Activated CD4-positive, alpha-beta T cell treated with anti-CD3 and anti-CD28 coated beads for 1 hour (primary cell): ENCODE data around the gene DAZAP1.
A peak's percentile ranks its signal among the peaks of the same experiment; 100 is the strongest.
"Not testable (repeated sequence)": the region's sequence is repeated elsewhere in the genome, so short reads cannot be mapped to it uniquely, and the experiment has no call there.

Experiments
- DNase-seq: peaks from one replicate; pipeline ENCODE4 v3.0.0-alpha.2; 2020

Gene DAZAP1

DNA sequence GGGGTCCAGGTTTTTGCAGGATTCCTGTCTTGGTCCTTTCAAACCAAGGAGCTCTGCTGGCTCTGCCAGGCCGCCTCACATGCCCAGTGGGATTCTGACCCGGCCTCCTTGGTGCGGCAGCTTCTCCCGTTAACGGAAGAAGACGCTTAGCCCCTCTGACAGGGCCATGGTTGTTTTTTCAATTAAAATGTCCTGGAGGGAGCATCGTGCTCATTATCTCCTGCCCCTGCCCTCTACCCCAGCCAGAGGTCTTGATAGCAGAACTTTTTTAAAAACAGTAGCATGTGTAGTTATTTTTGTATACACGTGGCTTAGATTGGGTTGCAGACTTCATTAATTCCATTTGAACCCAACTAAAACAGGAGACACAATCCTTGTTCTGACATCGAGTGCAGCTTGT is 19.4 kb downstream of the DAZAP1 start:
- no peak for DNase-seq

DNA sequence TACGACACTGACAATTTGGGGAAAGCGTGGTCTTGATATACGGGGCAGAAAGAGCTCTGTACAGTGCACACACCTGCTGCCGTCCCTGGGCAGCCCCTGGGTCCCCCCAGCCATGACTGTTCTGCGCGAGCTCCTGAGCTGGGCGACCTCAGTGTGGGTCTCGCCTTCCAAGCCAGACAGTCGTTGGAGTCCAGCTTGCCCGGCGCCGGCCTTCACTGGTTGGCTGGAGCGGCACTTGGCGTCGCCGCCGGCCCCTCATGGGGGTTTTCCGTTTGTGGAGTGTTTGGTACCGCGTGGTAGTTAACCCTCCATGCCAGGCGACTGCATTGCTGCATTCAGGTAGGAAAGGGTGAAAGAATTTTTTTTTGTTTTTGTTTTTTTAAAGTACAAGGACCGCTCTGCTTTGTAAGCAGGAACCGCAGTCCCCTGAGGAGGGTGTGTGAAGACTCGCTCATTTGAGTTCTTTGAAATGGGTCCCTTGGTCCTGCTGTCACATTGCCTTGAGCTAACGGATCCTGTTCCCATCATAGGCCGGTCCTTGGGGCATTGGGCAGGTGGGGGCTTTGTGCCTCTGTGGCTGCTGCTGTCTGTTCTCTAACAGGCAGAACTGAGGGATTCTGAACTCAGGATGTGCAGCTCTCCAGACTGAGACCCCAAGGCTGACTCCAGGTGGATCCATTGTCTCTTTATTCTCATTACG is 20.0 kb downstream of the DAZAP1 start:
- DNase-seq = no peak

GRCh38 chr19:1428738-1429391 is 21.5 kb downstream of the DAZAP1 start:
- no peak for DNase-seq

- DNase-seq = no peak
Measured at GRCh38 chr19:1429750-1430149, 22.4 kb downstream of the DAZAP1 start.

DNA sequence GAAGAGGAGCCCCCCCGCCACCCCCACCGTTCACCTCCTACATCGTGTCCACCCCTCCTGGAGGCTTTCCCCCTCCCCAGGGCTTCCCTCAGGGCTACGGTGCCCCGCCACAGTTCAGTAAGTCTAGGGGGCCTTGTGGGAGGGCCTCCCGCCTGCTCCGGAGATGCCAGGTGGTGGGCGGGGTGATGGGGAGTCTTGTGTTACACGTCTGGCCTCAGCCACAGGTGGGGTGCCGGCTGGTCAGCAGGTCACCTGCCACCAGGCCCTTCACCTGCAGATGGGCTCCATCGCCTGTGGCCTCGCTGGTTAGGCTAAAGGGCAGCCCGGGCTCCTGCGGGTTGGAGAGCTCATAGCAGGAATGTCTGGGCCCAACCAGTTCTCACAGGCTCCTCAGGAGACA is 22.9 kb downstream of the DAZAP1 start:
- DNase-seq = no peak

DNA sequence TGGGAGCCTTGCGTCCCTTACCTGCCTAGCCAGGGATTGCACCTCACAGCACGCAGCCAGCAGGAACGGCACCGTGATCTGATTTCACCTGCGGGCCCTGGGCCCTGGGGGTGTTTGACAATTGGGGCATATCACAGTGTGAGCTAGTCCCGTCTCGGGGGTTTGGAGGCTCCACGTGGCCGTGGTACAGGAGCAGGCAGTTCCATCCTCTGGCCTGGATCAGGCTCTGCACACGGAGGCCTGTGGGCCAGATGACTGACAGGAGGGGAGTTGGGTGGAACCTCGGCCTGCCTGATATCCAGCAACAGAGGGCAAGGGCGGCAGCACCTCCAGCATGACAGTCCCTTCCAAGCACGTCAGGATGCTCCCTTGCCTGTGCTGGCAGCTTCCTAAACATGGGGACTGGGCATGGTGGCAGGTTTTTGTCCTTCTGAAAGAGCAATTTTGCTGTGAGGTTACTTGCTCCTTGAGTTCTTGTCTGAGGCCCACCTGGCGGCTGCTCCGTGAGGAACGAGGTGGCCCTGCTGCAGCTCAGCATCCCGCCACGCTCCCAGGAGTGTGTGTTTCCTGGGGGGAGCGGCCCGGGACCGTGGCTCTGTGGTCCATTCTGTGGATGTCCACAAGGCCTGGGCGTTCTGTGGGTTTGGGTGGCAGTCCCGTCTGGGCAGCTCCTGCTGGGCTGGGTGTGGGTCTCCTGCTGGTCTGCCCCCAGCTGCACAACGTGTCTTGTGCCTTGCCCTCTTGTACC is 24.5 kb downstream of the DAZAP1 start:
- no peak for DNase-seq

DNA sequence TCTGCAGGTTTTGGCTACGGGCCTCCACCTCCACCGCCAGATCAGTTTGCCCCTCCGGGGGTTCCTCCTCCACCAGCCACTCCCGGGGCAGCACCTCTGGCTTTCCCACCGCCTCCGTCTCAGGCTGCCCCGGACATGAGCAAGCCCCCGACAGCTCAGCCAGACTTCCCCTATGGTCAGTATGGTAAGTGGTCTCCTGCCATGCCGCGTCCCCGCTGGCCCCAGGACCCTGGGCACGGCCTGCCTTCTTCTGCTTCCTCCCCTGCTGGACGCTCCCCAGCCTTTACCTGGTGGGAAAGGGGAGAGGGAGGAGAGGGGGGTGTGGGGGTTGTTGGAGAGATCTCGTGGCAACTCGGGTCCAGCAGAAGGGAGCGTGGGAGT is 25.1 kb downstream of the DAZAP1 start:
- DNase-seq = no peak

DNA sequence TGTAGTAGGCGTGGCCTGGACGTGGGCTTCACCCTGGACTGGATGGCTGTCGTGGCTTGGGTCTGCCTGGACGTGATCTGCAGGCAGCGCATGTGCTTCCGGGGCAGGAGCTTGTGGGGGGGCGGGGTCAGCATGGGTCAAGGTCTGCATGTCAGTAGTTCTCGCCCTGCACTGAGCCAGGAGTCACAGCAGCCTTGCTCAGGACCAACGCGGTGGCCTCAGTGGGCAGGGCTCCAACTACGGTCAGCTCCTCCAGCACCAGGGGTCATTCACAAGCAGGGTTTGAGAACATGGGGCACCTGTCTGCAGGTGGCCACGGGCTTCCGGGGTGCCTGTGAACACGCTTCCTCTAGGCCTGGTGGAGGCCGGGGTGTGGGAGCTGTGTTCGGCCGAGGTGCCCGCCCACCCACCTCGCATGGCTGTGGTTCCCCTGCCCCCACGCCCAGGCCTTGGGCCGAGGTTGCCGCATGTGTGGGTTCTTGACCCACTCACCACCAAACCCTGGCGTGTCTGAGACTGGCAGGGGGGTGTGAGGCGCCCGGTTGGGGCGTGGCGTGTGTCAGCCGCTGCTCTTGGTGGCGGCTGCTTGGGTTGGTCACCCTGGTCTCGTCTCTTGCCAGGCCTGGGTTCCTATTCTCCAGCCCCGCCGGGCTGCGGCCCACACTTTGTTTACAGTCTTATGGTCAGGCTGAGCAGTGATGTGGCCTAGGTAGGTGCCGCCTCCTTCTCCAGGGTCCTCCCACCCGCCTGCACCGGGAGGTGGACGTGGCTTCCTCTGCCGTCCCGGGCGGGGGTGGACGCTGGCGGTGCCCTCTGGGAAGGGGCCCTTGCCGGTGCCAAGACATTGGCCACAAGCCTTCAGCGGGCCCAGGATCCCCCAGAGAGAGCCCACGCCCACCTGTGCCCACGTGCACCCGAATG is 26.0 kb downstream of the DAZAP1 start:
- no peak for DNase-seq

DNA sequence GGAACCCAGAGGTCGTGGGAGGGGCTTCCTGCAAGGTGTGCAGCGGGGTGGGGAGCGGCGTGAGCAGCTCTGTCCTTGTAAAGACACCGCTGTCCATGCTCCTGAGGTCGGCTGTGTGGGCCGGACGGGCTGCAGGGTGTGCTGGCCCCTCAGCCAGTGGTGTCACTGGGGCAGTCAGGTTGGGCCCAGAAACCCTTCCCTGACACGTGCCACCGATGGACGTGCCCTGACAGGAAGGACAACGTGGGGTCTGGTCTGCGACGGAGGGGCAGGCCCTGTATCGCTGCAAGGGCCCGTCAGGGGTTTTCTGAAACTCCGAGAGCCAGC is 26.6 kb downstream of the DAZAP1 start:
- no peak for DNase-seq

DNA sequence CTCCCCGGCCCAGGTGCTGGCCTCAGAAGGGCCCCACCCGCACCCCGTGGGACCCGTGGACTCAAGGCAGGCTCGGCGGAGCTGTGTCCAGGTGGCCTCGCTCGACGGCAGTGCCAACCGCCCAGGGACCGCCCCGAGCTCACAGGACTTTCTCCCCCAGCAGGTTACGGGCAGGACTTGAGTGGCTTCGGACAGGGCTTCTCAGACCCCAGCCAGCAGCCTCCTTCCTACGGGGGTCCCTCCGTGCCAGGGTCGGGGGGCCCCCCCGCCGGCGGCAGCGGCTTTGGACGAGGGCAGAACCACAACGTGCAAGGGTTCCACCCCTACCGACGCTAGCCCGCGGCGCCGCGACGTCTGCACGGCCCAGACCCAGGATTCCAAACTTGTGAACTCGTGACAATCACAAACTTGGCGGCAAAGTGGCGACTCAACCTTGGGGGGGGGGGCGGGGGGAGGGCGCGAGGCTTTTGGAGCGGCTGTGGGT is 27.2 kb downstream of the DAZAP1 start:
- no peak for DNase-seq

- DNase-seq = no peak
Measured at GRCh38 chr19:1435378-1435989, 28.1 kb downstream of the DAZAP1 start.

DNA sequence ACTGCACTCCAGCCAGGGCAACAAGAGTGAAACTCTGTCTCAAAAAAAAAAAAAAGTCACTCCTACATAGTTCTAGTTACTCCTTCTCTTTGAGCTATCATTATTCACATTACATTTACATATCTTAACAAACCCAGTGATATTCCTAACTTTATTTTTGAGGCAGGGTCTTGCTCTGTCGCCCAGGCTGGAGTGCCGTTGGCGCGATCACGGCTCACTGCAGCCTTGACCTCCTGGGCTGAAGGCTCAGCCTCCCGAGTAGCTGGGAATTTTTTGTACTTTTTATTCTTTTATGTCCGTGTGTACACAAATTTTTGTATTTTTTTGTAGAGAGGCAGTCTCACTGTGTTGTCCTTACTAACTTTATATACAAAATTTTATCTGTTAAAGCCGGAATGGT is 30.2 kb downstream of the DAZAP1 start:
- no peak for DNase-seq

- DNase-seq = peak; percentile 95
Measured at GRCh38 chr19:1438035-1438932, 30.9 kb downstream of the DAZAP1 start, which contains the start of gene RPS15. Gene RPS15 (plus strand): TSS chr19:1438396. CDS start chr19:1438426, 30 bp downstream.

- DNase-seq = no peak
Measured at GRCh38 chr19:1438933-1439354, 31.6 kb downstream of the DAZAP1 start.

- DNase-seq = not testable (repeated sequence)
Measured at GRCh38 chr19:1439525-1440417, 32.4 kb downstream of the DAZAP1 start.

- DNase-seq = no peak
Measured at GRCh38 chr19:1440418-1440801, 33.0 kb downstream of the DAZAP1 start.

- DNase-seq = no peak
Measured at GRCh38 chr19:1441022-1441426, 33.6 kb downstream of the DAZAP1 start.

DNA sequence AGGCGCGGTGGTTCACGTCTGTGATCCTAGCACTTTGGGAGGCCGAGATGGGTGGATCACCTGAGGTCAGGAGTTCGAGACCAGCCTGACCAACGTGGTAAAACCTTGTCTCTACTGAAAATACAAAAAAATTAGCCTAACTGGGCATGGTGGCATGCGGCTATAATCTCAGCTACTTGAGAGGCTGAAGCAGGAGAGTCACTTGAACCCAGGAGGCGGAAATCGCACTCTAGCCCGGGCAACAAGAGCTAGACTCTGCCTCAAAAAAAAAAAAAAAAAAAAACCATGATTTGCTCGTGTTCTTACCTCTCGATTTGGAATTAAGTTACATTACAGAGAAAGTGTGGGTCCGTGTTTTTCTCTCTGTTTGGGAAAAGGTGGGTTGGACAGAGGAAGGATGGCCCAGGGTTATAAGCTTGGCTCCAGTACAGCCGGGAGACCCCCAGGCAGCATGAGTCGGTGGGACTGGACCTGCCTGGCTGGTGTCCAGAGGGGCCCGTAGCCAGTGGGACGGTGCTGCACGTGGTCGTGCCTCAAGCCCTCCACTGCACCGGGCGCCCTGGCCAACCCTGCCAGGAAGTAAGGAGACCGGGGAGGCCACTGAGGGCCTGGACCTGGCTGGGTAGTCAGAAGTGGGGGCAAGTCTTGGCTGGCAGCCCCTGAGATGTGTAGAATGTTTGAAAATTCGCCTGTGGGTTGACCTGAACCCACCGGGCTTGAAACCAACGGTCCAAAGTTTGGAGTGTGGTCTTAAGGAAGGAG is 34.5 kb downstream of the DAZAP1 start:
- DNase-seq = no peak

DNA sequence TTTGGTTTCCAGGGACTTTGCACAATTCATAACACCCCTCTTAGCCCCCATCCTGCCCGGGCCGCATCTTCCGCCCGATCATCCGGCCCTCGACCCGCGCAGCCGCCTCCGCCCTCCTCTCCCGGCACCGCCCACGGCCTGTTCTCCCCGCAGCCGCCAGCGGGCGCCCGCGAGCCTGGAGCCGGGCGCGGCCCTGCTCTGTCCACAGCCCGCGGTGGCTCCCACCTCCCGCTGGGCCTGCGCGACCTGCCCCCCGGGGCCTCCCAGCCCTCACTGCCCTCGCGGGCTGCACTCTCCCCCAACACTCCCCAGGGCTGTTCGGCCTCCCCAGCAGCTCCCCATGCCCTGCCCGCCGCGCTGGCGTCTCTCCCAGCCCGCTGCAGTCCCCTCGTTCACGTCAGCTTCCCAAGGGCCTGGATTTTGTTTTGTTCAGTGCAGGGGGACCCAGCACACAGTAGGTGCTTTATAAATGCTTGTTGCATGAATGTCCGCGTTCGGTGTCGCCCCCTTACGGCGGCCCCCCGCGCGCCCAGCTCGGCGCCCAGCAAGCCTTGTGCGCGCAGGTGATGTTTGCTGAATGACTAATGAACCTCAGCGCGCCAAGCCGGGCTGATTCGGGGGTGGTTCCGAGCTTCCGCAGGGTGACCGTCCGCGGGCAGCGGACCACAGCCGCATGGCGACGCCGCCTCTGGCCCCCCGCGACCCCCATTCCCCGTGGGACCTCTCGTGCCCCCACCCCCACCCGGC is 38.0 kb downstream of the DAZAP1 start:
- DNase-seq = peak; percentile 61
